K562 (cell line): ENCODE data around the gene RACGAP1. TPM values are rescaled to one million over a fixed set of nuclear protein-coding genes. Genes with fewer than 3 reads are reported as not detected.

Source experiments
- ATF7 ChIP-seq: fragments of 450-650 bp; IDR thresholded peaks from 2 replicates; pipeline ENCODE4 v1.7.1; 2014; ENCODE audit warnings: mild to moderate bottlenecking, moderate library complexity
- CBX3 ChIP-seq, 2 experiments: IDR thresholded peaks; 1 replicate in 1 of 2; 2 replicates in 1 of 2; pipeline ENCODE4 v1.6.1; 2012; ENCODE audit warnings: inconsistent platforms in 2 of 2, low read length in 2 of 2, borderline replicate concordance in 1 of 2, control low read depth in 1 of 2
- ETV5 ChIP-seq: sonication (generic); formaldehyde crosslinking; IDR thresholded peaks from 2 replicates; pipeline ENCODE4 v1.4.0; 2020; ENCODE audit warnings: low read depth, mild to moderate bottlenecking, missing genetic modification reagents
- IFI16 ChIP-seq: fragments of 250-450 bp; sonication (Bioruptor Pico); IDR thresholded peaks from 2 replicates; pipeline ENCODE4 v2.1.2; 2022; ENCODE audit warnings: mild to moderate bottlenecking, inconsistent platforms
- MNT ChIP-seq, 2 experiments: fragments of 450-650 bp; conservative IDR thresholded peaks; 2 replicates each; pipeline ENCODE4 v1.6.1; 2017; ENCODE audit warnings: mild to moderate bottlenecking in 2 of 2, moderate library complexity in 2 of 2
- SAFB ChIP-seq: fragments of 200-400 bp; formaldehyde crosslinking; IDR thresholded peaks from 2 replicates; pipeline ENCODE4 v1.6.1; 2017; ENCODE audit warnings: low read depth, low read length, borderline replicate concordance
- TSC22D4 ChIP-seq: fragments of 450-650 bp; IDR thresholded peaks from 2 replicates; pipeline ENCODE4 v1.6.1; 2016; ENCODE audit warnings: missing genetic modification characterization, missing biosample characterization, control low read depth
- USF2 ChIP-seq: sonication (generic); formaldehyde crosslinking; IDR thresholded peaks from 2 replicates; pipeline ENCODE4 v1.5.0; 2020; ENCODE audit warnings: missing genetic modification reagents
- ZKSCAN3 ChIP-seq: fragments of 250-450 bp; sonication (Bioruptor Pico); IDR thresholded peaks from 2 replicates; pipeline ENCODE4 v1.4.0; 2020
- ZNF316 ChIP-seq: fragments of 450-650 bp; IDR thresholded peaks from 2 replicates; pipeline ENCODE4 v1.6.1; 2016
- polyA plus RNA-seq, 8 experiments: library from polyadenylated mRNA; depleted of rRNA in 4 of 8; stranded (reverse) in 5 of 8; unstranded in 3 of 8; fragments of >200 nt; fragmentation: Nextera tagmentation in 2 of 8; fragmentation: Illumina TruSeq in 1 of 8; extraction: Ambion mirVana in 2 of 8; extraction: Trizol in 1 of 8; gene quantifications; 2 replicates each; pipeline versions ENCODE4 v1.2.1 to v1.2.3, GENCODE V29; 2011 to 2014; ENCODE audit warnings: inconsistent platforms in 1 of 8, missing spikeins in 1 of 8
- total RNA-seq, 7 experiments: library from RNA; depleted of rRNA in 6 of 7; stranded (reverse); fragments of >200 nt in 6 of 7; fragmentation: Illumina TruSeq in 2 of 7; extraction: Trizol in 2 of 7; gene quantifications; 2 replicates each; pipeline versions ENCODE4 v1.2.1 to v1.2.3, GENCODE V29; 2011 to 2021; ENCODE audit warnings: low replicate concordance in 1 of 7
- TF ChIP-seq, protein P1 (sequence below), 2 experiments: IDR thresholded peaks in 1 of 2; conservative IDR thresholded peaks in 1 of 2; 2 replicates each; pipeline ENCODE4 v1.6.1; 2016; ENCODE audit warnings: low read depth in 2 of 2, mild to moderate bottlenecking in 1 of 2, missing compliant biosample characterization in 1 of 2, missing genetic modification characterization in 1 of 2, moderate library complexity in 1 of 2
- TF ChIP-seq, protein P2 (sequence below): fragments of 450-650 bp; IDR thresholded peaks from 2 replicates; pipeline ENCODE4 v1.6.1; 2018; ENCODE audit warnings: mild to moderate bottlenecking, low read depth; ENCODE audit not compliant: partially characterized antibody

RACGAP1 gene
- total and polyA plus RNA-seq, 9 of the 15 experiments (the other 6 are each of a cell fraction or from before 2014, with no cell fraction given), result 56.4 to 92.9 (median 71.8) TPM

DNA sequence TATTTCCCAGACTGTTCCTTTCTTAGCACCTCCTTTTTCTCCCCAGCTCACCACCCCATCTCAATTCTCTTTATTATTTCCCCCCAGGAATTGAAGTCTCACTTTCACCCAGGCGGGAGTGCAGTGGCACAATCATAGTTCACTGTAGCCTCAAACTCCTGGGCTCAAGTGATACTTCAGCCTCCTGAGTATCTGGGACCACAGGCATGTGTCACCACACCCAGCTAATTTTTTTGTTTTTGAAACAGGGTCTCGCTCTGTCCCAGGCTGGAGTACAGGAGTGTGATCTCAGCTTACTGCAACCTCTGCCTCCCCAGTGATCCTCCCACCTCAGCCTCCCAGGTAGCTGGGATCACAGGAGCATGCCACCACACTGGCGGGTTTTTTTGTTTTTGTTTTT is 11.0 kb downstream of the RACGAP1 start (continued):
- TF ChIP-seq, protein P1, sequence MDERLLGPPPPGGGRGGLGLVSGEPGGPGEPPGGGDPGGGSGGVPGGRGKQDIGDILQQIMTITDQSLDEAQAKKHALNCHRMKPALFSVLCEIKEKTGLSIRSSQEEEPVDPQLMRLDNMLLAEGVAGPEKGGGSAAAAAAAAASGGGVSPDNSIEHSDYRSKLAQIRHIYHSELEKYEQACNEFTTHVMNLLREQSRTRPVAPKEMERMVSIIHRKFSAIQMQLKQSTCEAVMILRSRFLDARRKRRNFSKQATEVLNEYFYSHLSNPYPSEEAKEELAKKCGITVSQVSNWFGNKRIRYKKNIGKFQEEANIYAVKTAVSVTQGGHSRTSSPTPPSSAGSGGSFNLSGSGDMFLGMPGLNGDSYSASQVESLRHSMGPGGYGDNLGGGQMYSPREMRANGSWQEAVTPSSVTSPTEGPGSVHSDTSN (CRISPR knock-in tag; IDR thresholded peaks at IDR 0.05; ENCODE audit: low read depth), result no peak
- TF ChIP-seq, protein P1 (tag; conservative IDR thresholded peaks at IDR 0.05; ENCODE audit: low read depth), result no peak
- TF ChIP-seq ETV5 (CRISPR knock-in tag) (no peak), USF2 (CRISPR knock-in tag) (no peak), MNT (conservative IDR thresholded peaks at IDR 0.05) (no peak), ZKSCAN3 (CRISPR knock-in tag) (no peak), TSC22D4 (tag) (no peak), SAFB (no peak), ZNF316 (no peak), IFI16 (CRISPR knock-in tag) (no peak), ATF7 (no peak), CBX3 (IDR thresholded peaks at IDR 0.05; ENCODE audit: borderline replicate concordance in 1 of 2, low read length in 2 of 2) (no peak)
- TF ChIP-seq, protein P2, sequence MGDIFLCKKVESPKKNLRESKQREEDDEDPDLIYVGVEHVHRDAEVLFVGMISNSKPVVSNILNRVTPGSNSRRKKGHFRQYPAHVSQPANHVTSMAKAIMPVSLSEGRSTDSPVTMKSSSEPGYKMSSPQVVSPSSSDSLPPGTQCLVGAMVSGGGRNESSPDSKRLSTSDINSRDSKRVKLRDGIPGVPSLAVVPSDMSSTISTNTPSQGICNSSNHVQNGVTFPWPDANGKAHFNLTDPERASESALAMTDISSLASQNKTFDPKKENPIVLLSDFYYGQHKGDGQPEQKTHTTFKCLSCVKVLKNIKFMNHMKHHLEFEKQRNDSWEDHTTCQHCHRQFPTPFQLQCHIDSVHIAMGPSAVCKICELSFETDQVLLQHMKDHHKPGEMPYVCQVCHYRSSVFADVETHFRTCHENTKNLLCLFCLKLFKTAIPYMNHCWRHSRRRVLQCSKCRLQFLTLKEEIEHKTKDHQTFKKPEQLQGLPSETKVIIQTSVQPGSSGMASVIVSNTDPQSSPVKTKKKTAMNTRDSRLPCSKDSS, result no peak
